NCI-H2029 treated with DMSO at 0.1 percent for 48 hours (cell line): ENCODE data around the gene ATR.

ENCODE experiments used
- DNase-seq: peaks from one replicate; lab custom pipeline; 2025; lab: John Stamatoyannopoulos, UW

The ATR gene

GRCh38 chr3:142509079-142509478, 69.5 kb downstream of the ATR start:
- no peak for DNase-seq

GRCh38 chr3:142507241-142507640, 71.3 kb downstream of the ATR start:
- no peak for DNase-seq

GRCh38 chr3:142502187-142502985, 76.1 kb downstream of the ATR start:
- DNase-seq, result no peak

- no peak for DNase-seq
Observed at GRCh38 chr3:142501004-142501926, 77.3 kb downstream of the ATR start.

GRCh38 chr3:142500211-142500610, 78.3 kb downstream of the ATR start:
- no peak for DNase-seq

GRCh38 chr3:142498397-142499180, 79.9 kb downstream of the ATR start:
- no peak for DNase-seq

- no peak for DNase-seq
Observed at GRCh38 chr3:142497729-142498128, 80.8 kb downstream of the ATR start.

- no peak for DNase-seq
Observed at GRCh38 chr3:142495103-142495502, 83.4 kb downstream of the ATR start.

GRCh38 chr3:142492184-142492583, 86.3 kb downstream of the ATR start:
- DNase-seq, result no peak

- no peak for DNase-seq
Observed at GRCh38 chr3:142489572-142490323, 88.8 kb downstream of the ATR start.

GRCh38 chr3:142484912-142485435, 93.6 kb downstream of the ATR start:
- no peak for DNase-seq

GRCh38 chr3:142481196-142481595, 97.3 kb downstream of the ATR start:
- no peak for DNase-seq

- no peak for DNase-seq
Observed at GRCh38 chr3:142470826-142471225, 107.7 kb downstream of the ATR start.

GRCh38 chr3:142468456-142468855, 110.1 kb downstream of the ATR start:
- no peak for DNase-seq

- DNase-seq, result no peak
Observed at GRCh38 chr3:142467768-142468167, 110.8 kb downstream of the ATR start.

- DNase-seq, result no peak
Observed at GRCh38 chr3:142460689-142461088, 117.8 kb downstream of the ATR start.

- DNase-seq, result no peak
Observed at GRCh38 chr3:142459929-142460328, 118.6 kb downstream of the ATR start.

- no peak for DNase-seq
Observed at GRCh38 chr3:142459096-142459495, 119.4 kb downstream of the ATR start.

GRCh38 chr3:142450881-142451280, 127.7 kb downstream of the ATR start:
- DNase-seq, result no peak

GRCh38 chr3:142450189-142450588, 128.3 kb downstream of the ATR start:
- no peak for DNase-seq
